Astrocyte (in vitro differentiated cells and primary cell): ENCODE data around the gene KAT2A.

Experiments
- EZH2 ChIP-seq: IDR thresholded peaks from 2 replicates; pipeline ENCODE4 v1.6.1; 2012; ENCODE audit warnings: mild to moderate bottlenecking, low read length, inconsistent platforms; ENCODE audit not compliant: insufficient read depth
- TF ChIP-seq, protein P1 (sequence below): IDR thresholded peaks from 2 replicates; pipeline ENCODE4 v1.5.1; 2011; ENCODE audit warnings: low read depth, mild to moderate bottlenecking, inconsistent platforms, low read length, moderate library complexity; ENCODE audit not compliant: insufficient read depth

DNA sequence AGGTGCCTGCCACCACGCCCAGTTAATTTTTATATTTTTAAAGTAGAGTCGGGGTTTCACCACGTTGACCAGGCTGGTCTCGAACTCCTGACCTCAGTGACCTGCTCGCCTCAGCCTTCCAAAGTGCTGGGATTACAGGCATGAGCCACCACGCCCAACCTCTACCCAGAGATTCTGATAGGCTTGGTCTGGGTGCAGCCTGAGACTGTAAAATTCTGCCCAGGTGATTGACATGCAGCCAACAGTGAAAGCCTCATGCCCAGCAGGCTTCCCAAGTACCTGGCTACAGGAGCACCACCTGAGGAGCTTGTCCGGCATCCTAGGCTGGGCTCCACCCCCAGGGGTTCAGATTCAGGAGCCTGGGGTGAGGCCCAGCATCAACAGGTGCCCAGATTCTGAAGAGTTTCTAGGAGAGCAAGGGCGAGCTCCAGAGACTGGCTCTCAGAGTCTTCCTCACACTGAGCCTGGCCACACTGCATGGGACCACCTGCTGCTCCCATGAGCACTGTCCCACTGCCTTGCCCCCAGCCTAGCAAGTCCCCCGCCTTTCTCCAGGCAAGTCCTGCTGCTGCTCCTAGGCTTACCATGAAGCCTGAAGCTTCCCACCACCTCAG, 39.5 kb downstream of the KAT2A start:
- no peak for TF ChIP-seq EZH2
- TF ChIP-seq, protein P1, sequence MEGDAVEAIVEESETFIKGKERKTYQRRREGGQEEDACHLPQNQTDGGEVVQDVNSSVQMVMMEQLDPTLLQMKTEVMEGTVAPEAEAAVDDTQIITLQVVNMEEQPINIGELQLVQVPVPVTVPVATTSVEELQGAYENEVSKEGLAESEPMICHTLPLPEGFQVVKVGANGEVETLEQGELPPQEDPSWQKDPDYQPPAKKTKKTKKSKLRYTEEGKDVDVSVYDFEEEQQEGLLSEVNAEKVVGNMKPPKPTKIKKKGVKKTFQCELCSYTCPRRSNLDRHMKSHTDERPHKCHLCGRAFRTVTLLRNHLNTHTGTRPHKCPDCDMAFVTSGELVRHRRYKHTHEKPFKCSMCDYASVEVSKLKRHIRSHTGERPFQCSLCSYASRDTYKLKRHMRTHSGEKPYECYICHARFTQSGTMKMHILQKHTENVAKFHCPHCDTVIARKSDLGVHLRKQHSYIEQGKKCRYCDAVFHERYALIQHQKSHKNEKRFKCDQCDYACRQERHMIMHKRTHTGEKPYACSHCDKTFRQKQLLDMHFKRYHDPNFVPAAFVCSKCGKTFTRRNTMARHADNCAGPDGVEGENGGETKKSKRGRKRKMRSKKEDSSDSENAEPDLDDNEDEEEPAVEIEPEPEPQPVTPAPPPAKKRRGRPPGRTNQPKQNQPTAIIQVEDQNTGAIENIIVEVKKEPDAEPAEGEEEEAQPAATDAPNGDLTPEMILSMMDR = no peak
